B cell (primary cell): ENCODE data around the gene XPC. TPM values are rescaled to one million over a fixed set of nuclear protein-coding genes. Genes with fewer than 3 reads are reported as not detected.

Experiments
- ATAC-seq: fragments of 200-7000 bp; cut with Tn5 transposase; one replicate; pipeline ENCODE4 v1.10.0; 2021; ENCODE audit warnings: low read depth, mild to moderate bottlenecking, moderate number of reproducible peaks, moderate library complexity
- CTCF ChIA-PET: fragments of 350-600 bp; sonication (Branson Sonifier 250); formaldehyde crosslinking; loops from one replicate; lab custom pipeline; 2021; ENCODE audit warnings: antibody characterized with exemption, inconsistent platforms; lab: Charles Lee
- POLR2A ChIA-PET: fragments of 350-600 bp; sonication (Branson Sonifier 250); formaldehyde crosslinking; loops from one replicate; lab custom pipeline; 2021; ENCODE audit warnings: antibody characterized with exemption; lab: Charles Lee
- DNase-seq: peaks from one replicate; pipeline ENCODE4 v3.0.0; 2013
- H2AFZ ChIP-seq: 2 replicates; pipeline ENCODE4 v1.6.1; 2012; ENCODE audit warnings: mild to moderate bottlenecking, low read depth, low read length; ENCODE audit not compliant: insufficient read depth, poor library complexity, severe bottlenecking
- H3K27ac ChIP-seq, 2 donors: 1 replicate in 1 of 2; 2 replicates in 1 of 2; pipeline ENCODE4 v1.5.1; 2012 to 2013; ENCODE audit warnings: low read length in 2 of 2, mild to moderate bottlenecking in 2 of 2, moderate library complexity in 1 of 2
- H3K27me3 ChIP-seq, 4 experiments: fragments of 200-600 bp in 1 of 4; sonication (generic) in 1 of 4; replicated peaks in 1 of 4; 1 replicate in 2 of 4; 2 replicates in 2 of 4; pipeline versions ENCODE4 v1.6.1 to v1.7.0; 2013 to 2016; ENCODE audit warnings: low read length in 3 of 4, mild to moderate bottlenecking in 2 of 4, mixed read lengths in 1 of 4, moderate library complexity in 1 of 4; ENCODE audit not compliant: insufficient read depth in 4 of 4, control insufficient read depth in 3 of 4; ENCODE audit errors: control extremely low read depth in 1 of 4
- H3K36me3 ChIP-seq, 2 experiments: replicated peaks in 1 of 2; 1 replicate in 1 of 2; 2 replicates in 1 of 2; pipeline versions ENCODE4 v1.6.1 to v1.7.1; 2013; ENCODE audit warnings: low read length in 1 of 2; ENCODE audit not compliant: insufficient read depth in 2 of 2, control insufficient read depth in 1 of 2; ENCODE audit errors: control extremely low read depth in 1 of 2, extremely low read depth in 1 of 2
- H3K4me1 ChIP-seq, 2 donors: fragments of 200-600 bp in 1 of 2; sonication (generic) in 1 of 2; 1 replicate in 1 of 2; 2 replicates in 1 of 2; pipeline versions ENCODE4 v1.5.1 to v1.6.1; 2013 to 2017; ENCODE audit warnings: low read length in 2 of 2; ENCODE audit not compliant: control insufficient read depth in 2 of 2, insufficient read depth in 2 of 2
- H3K4me2 ChIP-seq: replicated peaks from 2 replicates; pipeline ENCODE3; 2012; ENCODE audit warnings: mild to moderate bottlenecking, low read depth, low read length; ENCODE audit not compliant: poor library complexity, severe bottlenecking
- H3K4me3 ChIP-seq, 5 experiments: fragments of 200-600 bp in 1 of 5; sonication (generic) in 1 of 5; 1 replicate in 3 of 5; 2 replicates in 2 of 5; pipeline versions ENCODE4 v1.5.1 to v1.7.0; 2011 to 2016; ENCODE audit warnings: low read length in 4 of 5, mild to moderate bottlenecking in 4 of 5, low read depth in 2 of 5, control low read depth in 1 of 5, moderate library complexity in 1 of 5; ENCODE audit not compliant: insufficient read depth in 1 of 5; ENCODE audit errors: control extremely low read depth in 1 of 5, extremely low read depth in 1 of 5
- H3K79me2 ChIP-seq: fragments of 200-600 bp; sonication (generic); one replicate; pipeline ENCODE4 v1.6.0; 2016; ENCODE audit warnings: low read length; ENCODE audit not compliant: control insufficient read depth, insufficient read depth
- H3K9ac ChIP-seq: fragments of 200-600 bp; sonication (generic); 2 replicates; pipeline ENCODE4 v1.6.1; 2017; ENCODE audit warnings: mild to moderate bottlenecking, low read length, moderate library complexity
- H3K9me3 ChIP-seq, 3 donors: one replicate each; pipeline versions ENCODE4 v1.6.1 to v1.7.1; 2013; ENCODE audit warnings: low read length in 2 of 3; ENCODE audit not compliant: control insufficient read depth in 2 of 3, insufficient read depth in 1 of 3; ENCODE audit errors: control extremely low read depth in 1 of 3
- H4K20me1 ChIP-seq: 2 replicates; pipeline ENCODE4 v1.6.0; 2012; ENCODE audit warnings: mild to moderate bottlenecking, low read length; ENCODE audit not compliant: insufficient read depth, control insufficient read depth, poor library complexity, severe bottlenecking
- H3K27ac Mint-ChIP-seq: one replicate; pipeline ENCODE4 v1.8.0; 2021; ENCODE audit warnings: mixed read lengths
- H3K27me3 Mint-ChIP-seq: one replicate; pipeline ENCODE4 v1.8.0; 2021; ENCODE audit warnings: mixed read lengths
- H3K4me1 Mint-ChIP-seq: one replicate; pipeline ENCODE4 v1.8.0; 2021; ENCODE audit warnings: mixed read lengths
- H3K4me3 Mint-ChIP-seq: one replicate; pipeline ENCODE4 v1.8.0; 2021; ENCODE audit warnings: mixed read lengths
- H3K9me3 Mint-ChIP-seq: one replicate; pipeline ENCODE4 v1.8.0; 2022; ENCODE audit warnings: mixed read lengths; ENCODE audit not compliant: insufficient read depth
- CTCF ChIP-seq: fragments of 200-600 bp; IDR thresholded peaks from one replicate; pipeline ENCODE4 v1.8.0; 2022; ENCODE audit warnings: antibody characterized with exemption, mild to moderate bottlenecking
- EZH2 ChIP-seq: IDR thresholded peaks from 2 replicates; pipeline ENCODE4 v1.6.1; 2012; ENCODE audit warnings: borderline replicate concordance, low read depth, mild to moderate bottlenecking, moderate library complexity, low read length; ENCODE audit not compliant: insufficient read depth, poor library complexity, severe bottlenecking
- WGBS: methylation state at CpG from one replicate; pipeline ENCODE4 v1.1.5; 2013; ENCODE audit warnings: missing lambda C conversion rate; ENCODE audit not compliant: insufficient coverage; 5-methylcytosine and 5-hydroxymethylcytosine counted together
- intact Hi-C: fragments of 100-400 bp; cut with micrococcal nuclease; formaldehyde crosslinking; loops from one replicate; pipeline ENCODE4 v1.10.0; 2022
- polyA plus RNA-seq: library from polyadenylated mRNA; depleted of rRNA; stranded (reverse); fragments of >200 nt; gene quantifications from 2 replicates; pipeline ENCODE4 v1.2.3, GENCODE V29; 2012
- total RNA-seq, 2 donors: library from RNA; stranded (reverse); fragments of 120-200 nt in 1 of 2; gene quantifications; 1 replicate in 1 of 2; 2 replicates in 1 of 2; pipeline versions ENCODE4 v1.2.3 to v1.2.4, GENCODE V29; 2013 to 2022

XPC gene
- total and polyA plus RNA-seq, 2 donors (not counting 1 experiment from before 2014, with no cell fraction given): 22.5 to 67.6 TPM

- no peak overlapping the region for H2AFZ ChIP-seq
- H3K27me3 Mint-ChIP-seq: no peaks in the 10 kb centered on the region
- 91% methylated on average over 9 of the region's 11 CpGs for WGBS
- ChIA-PET POLR2A (no interaction called here), CTCF (no interaction called here)
- H3K4me2 ChIP-seq: no peak overlapping the region
- H3K36me3 ChIP-seq: peaks cover 0 to 71% of the 10 kb centered on the region in 2 experiments
- no peak for ATAC-seq
- H4K20me1 ChIP-seq: no peaks in the 10 kb centered on the region
- H3K27me3 ChIP-seq: no peaks in the 10 kb centered on the region
- H3K27ac ChIP-seq: no peak overlapping the region
- H3K79me2 ChIP-seq: no peaks in the 10 kb centered on the region
- no peak overlapping the region for H3K4me3 ChIP-seq
- no peak for DNase-seq
- H3K9me3 Mint-ChIP-seq: no peaks in the 10 kb centered on the region
- H3K9me3 ChIP-seq: no peaks in the 10 kb centered on the region
- no peaks in the 10 kb centered on the region for H3K4me1 ChIP-seq
- intact Hi-C loops: no loop called here
- H3K4me1 Mint-ChIP-seq: no peaks in the 10 kb centered on the region
- no peak for TF ChIP-seq EZH2
- no peak for TF ChIP-seq CTCF
- H3K4me3 Mint-ChIP-seq: no peak overlapping the region
- H3K27ac Mint-ChIP-seq: no peak overlapping the region
- H3K9ac ChIP-seq: no peak overlapping the region
These were observed 42.8 kb downstream of the XPC start for GRCh38 chr3:14135581-14135980.

- Histone ChIP-seq H2AFZ (no peak overlapping the region), H3K9me3 (no peaks in the 10 kb centered on the region), H3K27me3 (no peaks in the 10 kb centered on the region), H3K27ac (no peak overlapping the region), H3K4me3 (no peak overlapping the region), H3K4me1 (no peaks in the 10 kb centered on the region), H3K9ac (no peak overlapping the region), H3K4me2 (no peak overlapping the region), H4K20me1 (peaks cover 7% of the 10 kb centered on the region), H3K79me2 (peaks cover 3% of the 10 kb centered on the region), H3K36me3 (peaks cover 0 to 73% of the 10 kb centered on the region in 2 experiments)
- H3K27ac Mint-ChIP-seq: no peak overlapping the region
- TF ChIP-seq EZH2: no peak
- no peak for TF ChIP-seq CTCF
- WGBS: 99% methylated on average over 6 of the region's 6 CpGs
- no peaks in the 10 kb centered on the region for H3K9me3 Mint-ChIP-seq
- ChIA-PET POLR2A (no interaction called here), CTCF (no interaction called here)
- no peaks in the 10 kb centered on the region for H3K4me1 Mint-ChIP-seq
- ATAC-seq: no peak
- H3K4me3 Mint-ChIP-seq: no peak overlapping the region
- DNase-seq: no peak
- intact Hi-C loops: no loop called here
- H3K27me3 Mint-ChIP-seq: no peaks in the 10 kb centered on the region
These were observed 44.1 kb downstream of the XPC start for GRCh38 chr3:14134291-14134690.
